ENCODE results near the gene PPFIA2. TPM values are rescaled to one million over a fixed set of nuclear protein-coding genes. Genes with fewer than 3 reads are reported as not detected.

The PPFIA2 gene
- total and polyA plus RNA-seq, 7 donors: 0.04 to 1.2 (median 0.25) TPM

DNA sequence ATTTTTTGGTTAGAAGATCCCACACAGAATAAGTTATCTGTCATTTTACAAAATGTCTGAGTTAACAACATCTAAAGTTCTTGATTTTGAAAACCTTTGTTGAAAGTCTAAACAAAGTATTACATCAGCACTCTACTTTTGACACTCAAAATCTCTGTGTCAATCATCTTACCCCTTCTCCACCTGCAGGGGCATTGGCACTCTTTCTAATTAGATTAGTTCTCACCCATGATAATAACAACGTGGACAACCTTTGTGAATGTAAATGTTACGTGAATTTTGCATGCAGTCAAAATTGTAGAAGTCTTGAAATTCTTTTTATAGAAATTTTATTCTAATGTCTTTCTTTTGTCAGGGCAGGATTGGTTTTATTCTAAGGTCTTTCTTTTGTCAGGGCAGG lies 33.5 kb upstream of the PPFIA2 start:
- TF ChIP-seq, protein P1, sequence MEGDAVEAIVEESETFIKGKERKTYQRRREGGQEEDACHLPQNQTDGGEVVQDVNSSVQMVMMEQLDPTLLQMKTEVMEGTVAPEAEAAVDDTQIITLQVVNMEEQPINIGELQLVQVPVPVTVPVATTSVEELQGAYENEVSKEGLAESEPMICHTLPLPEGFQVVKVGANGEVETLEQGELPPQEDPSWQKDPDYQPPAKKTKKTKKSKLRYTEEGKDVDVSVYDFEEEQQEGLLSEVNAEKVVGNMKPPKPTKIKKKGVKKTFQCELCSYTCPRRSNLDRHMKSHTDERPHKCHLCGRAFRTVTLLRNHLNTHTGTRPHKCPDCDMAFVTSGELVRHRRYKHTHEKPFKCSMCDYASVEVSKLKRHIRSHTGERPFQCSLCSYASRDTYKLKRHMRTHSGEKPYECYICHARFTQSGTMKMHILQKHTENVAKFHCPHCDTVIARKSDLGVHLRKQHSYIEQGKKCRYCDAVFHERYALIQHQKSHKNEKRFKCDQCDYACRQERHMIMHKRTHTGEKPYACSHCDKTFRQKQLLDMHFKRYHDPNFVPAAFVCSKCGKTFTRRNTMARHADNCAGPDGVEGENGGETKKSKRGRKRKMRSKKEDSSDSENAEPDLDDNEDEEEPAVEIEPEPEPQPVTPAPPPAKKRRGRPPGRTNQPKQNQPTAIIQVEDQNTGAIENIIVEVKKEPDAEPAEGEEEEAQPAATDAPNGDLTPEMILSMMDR (IDR thresholded peaks at IDR 0.05): no peak
- H3K27ac ChIP-seq: no peak overlapping the region
- H3K27me3 ChIP-seq (ENCODE audit: insufficient read depth in 3 of 3, low read length in 2 of 3): no peaks in the 10 kb centered on the region
- H3K36me3 ChIP-seq (ENCODE audit: insufficient read depth in 1 of 2, low read depth in 1 of 2): no peaks in the 10 kb centered on the region
- intact Hi-C loops (cut with DNase I): no loop called here
- DNase-seq (no peak), ATAC-seq (no peak)
- WGBS, 3 donors: 62 to 65% (median 63%) methylated on average over 2 of the region's 2 CpGs
- no peak overlapping the region for H3K4me3 ChIP-seq
- H3K4me1 ChIP-seq: no peaks in the 10 kb centered on the region
- H3K9me3 ChIP-seq: no peaks in the 10 kb centered on the region

DNA sequence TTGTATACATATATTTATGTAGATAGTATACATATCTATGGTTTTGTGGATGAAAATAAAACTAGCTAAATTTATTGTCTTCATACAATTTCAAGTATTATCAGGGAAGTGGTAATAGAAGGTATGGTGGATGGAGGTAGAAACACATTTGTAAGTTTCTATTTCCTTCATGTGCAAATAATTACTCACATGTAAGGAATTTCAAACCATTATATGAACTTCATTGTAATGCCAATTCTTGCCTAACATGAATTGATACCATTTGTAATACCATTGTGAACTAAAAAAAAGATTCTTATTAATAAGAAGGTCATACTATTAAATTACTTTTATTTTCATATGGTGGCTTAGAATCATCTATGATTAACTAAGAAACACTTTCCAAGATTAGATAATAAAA lies 20.1 kb upstream of the PPFIA2 start:
- no peak for ATAC-seq
- Histone ChIP-seq H3K9me3 (no peaks in the 10 kb centered on the region), H3K4me1 (no peaks in the 10 kb centered on the region), H3K36me3 (ENCODE audit: insufficient read depth in 1 of 2, low read depth in 1 of 2) (no peaks in the 10 kb centered on the region), H3K27me3 (ENCODE audit: insufficient read depth in 3 of 3, low read length in 2 of 3) (no peaks in the 10 kb centered on the region), H3K4me3 (no peak overlapping the region), H3K27ac (no peak overlapping the region)
- TF ChIP-seq, protein P1 (IDR thresholded peaks at IDR 0.05): no peak
- intact Hi-C loops (cut with DNase I): no loop called here
- no peak for DNase-seq

DNA sequence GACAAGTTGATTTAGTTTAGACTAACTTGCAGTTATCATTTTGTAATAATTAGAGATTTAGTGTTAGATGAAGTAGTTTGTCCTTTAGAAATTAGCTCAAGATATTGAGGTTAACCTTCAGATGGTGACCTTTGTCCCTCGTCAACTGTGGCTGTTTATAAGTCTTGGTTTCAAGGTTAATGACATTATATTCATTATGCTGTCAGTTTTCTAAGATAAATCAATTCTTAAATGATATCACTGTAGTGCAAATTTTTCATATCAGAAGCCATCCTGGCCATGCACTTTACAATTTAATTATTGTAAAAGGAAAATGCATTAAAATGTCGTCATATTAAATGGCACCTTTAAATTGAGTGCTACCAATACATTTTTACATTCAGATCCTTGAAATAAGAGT lies 19.6 kb upstream of the PPFIA2 start:
- TF ChIP-seq, protein P1 (IDR thresholded peaks at IDR 0.05): no peak
- ATAC-seq: no peak
- intact Hi-C loops (cut with DNase I): no loop called here
- WGBS, 3 donors: 51 to 61% (median 53%) methylated on average over 2 of the region's 2 CpGs
- Histone ChIP-seq H3K4me1 (no peaks in the 10 kb centered on the region), H3K27me3 (ENCODE audit: insufficient read depth in 3 of 3, low read length in 2 of 3) (no peaks in the 10 kb centered on the region), H3K4me3 (no peak overlapping the region), H3K36me3 (ENCODE audit: insufficient read depth in 1 of 2, low read depth in 1 of 2) (no peaks in the 10 kb centered on the region), H3K9me3 (no peaks in the 10 kb centered on the region), H3K27ac (no peak overlapping the region)
- DNase-seq: no peak

DNA sequence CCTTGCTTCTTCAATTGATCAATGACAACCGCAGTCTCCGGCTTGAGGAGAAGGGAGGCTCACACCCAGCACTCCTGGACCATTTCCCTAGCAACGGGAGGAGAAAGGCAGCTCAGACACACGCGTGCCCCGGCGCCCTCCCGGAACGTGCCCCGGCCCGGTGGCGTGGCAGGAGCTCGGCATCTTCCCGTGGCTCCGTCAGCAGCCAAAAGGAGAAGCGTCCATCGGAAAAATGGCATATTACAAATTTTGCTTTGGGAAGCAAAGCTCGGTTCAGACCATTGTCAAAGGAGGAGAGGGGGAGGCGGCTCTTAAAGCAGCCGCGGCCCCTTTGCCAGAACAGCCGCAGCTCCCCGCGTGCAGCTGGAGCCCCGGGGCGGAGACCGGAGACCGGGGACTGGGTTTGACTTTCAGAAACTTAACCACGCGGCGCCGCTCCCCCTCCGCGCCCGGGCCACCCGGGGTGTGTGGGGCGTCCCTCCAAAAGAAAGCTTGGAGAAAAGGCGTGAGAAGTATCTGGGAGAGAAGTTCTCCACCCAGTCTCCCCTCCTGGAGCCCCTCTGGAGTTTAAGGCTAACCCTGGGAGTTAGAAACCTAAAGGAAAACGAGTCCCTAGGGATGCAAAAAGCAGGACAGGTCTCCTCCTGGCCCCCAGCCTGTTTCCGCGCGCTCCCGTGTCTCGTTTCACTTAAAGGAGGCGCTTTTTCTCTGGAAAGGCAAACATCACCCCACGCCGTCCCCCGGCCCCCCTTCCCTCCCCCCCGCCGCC lies 545 bp downstream of the PPFIA2 start:
- Histone ChIP-seq H3K4me3 (peak overlapping the region; percentile 66), H3K9me3 (no peaks in the 10 kb centered on the region), H3K4me1 (no peaks in the 10 kb centered on the region), H3K27ac (no peak overlapping the region), H3K27me3 (ENCODE audit: insufficient read depth in 3 of 3, low read length in 2 of 3) (peaks cover 2 to 24% (median 7%) of the 10 kb centered on the region in 3 donors), H3K36me3 (ENCODE audit: insufficient read depth in 1 of 2, low read depth in 1 of 2) (no peaks in the 10 kb centered on the region)
- ATAC-seq (peak in 1 of 4 donors; percentile 54), DNase-seq (peak; percentile 16 to 56)
- WGBS, 3 donors: 0% methylated on average over 45 to 49 of the region's 50 CpGs
- intact Hi-C loops (cut with DNase I): no loop called here
- TF ChIP-seq, protein P1 (IDR thresholded peaks at IDR 0.05): no peak

Data from psoas muscle (tissue), 8 donors.